Stimulated activated CD4-positive, alpha-beta T cell treated with anti-CD3 and anti-CD28 coated beads, TNF-alpha, amount 100 ng/mL, for 1 hour (primary cell): ENCODE data around the gene BRINP1.
"Not testable (repeated sequence)": the region's sequence is repeated elsewhere in the genome, so short reads cannot be mapped to it uniquely, and the experiment has no call there.

Source experiments
- DNase-seq, 3 donors: peaks; one replicate each; pipeline ENCODE4 v3.0.0-alpha.2; 2020; ENCODE audit warnings: low read depth in 3 of 3, low spot score in 1 of 3

BRINP1 gene

GRCh38 chr9:119213471-119213870 is 155.8 kb downstream of the BRINP1 start:
- DNase-seq: no peak

DNA sequence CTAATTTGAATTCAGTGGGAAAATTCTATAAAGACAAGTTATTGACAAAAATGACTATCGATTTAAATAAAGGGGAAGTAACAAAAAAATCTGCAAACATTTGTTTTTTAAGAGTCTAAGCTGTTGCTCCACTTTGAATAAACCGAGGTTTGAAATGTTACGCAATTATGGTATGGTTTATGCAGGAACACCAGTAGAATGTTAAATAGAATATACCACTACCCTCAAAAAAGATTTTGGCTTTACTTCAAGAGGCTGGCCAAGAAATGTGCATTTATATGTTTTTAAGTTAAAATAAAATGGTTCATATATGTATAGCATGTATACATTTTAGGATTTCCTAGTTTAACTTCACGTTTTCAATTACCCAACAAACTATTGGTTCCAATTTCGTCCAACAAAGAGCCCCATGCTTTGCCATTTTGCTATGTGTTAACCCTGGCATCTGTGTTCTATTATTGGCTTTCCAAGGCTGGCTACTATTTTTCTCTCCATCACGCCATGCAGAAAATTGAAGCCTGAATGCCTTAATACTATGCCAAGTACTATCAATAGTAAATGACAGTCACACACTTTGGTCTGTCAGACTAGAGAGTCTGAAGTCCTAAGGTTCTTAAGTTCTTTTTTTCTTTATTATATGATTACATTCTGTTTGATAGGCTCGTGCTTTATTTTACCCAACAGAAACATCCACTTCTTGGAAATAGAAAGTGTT is 171.2 kb downstream of the BRINP1 start:
- no peak for DNase-seq

DNA sequence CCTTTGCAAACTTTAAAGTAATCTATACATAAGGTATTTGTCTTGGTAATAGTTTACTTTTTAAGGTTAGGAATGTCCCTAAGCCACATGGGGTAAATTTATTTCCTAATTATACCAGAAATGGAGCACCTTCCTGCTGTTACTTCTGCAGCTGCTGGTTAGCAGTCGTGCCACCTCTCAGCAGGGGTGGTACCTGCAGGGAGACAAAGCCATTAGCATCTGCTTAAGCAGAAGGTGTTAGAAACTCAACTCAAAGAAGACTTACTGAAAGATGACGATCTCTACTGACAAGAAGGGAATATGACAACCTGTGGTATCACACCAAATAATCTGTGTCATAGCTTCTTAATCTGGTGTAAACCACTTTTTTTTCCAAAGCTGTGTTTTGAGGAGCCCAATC is 173.7 kb downstream of the BRINP1 start:
- no peak for DNase-seq

DNA sequence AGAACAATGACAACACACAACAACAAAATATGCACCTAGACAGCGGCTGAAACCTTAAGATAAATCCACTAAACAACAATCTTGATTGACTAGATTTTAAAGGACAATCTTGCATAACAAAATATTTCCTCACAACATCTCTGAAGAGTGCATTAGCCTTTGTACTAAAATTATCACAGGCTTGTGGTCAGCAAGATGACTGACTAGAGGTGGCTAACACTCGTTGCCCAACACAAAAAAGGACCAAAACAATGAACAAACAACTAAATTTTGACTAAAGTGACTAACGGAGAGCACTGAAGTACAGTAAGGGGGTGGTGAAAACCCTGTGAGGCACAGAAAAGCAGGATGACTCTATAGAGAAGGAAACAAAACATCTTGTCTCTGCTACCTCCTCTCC is 183.9 kb downstream of the BRINP1 start:
- DNase-seq: no peak

GRCh38 chr9:119184265-119184936 is 184.8 kb downstream of the BRINP1 start:
- DNase-seq: no peak

GRCh38 chr9:119181561-119181960 is 187.7 kb downstream of the BRINP1 start:
- no peak for DNase-seq

DNA sequence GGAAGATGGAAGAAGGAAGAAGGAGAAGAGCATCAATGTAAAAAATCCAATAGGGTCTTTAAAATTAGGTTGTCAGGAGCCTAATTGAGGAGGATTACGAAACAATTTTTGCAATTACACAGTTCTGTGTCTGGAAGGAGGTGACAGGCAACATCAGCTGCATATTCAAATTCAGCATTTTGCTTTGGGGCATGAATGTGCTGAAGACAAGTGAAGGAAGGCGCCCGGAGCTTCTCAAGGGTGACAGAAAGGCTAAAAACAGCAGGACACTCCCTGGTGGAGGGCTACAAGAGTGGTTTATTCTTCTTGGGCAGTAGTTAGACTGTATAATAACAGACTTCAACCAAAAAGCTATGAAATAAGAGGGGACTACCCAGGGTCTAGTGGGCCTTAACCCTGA is 188.3 kb downstream of the BRINP1 start:
- DNase-seq: no peak

- no peak for DNase-seq
Measured at GRCh38 chr9:119179701-119180100, 189.5 kb downstream of the BRINP1 start.

DNA sequence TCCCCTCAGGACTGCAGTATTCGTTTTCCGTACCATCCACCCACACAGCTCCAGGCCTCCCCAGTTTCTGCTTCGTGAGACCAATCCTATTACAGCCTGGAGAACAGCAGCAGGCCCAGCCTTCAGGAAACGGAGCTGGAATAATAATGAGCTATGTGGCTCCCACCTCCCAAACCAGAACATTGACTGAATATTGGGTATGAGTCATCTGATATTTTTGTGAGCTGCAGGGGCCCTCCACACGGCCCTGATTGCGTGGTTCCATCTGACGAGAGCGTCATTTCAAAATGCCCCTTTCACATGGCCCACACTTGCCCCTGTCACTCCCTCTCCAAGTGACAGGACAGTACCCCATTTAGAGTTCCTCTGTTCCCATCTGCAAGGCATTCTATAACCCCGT is 192.0 kb downstream of the BRINP1 start:
- DNase-seq: no peak

GRCh38 chr9:119175581-119175980 is 193.7 kb downstream of the BRINP1 start:
- DNase-seq: no peak

DNA sequence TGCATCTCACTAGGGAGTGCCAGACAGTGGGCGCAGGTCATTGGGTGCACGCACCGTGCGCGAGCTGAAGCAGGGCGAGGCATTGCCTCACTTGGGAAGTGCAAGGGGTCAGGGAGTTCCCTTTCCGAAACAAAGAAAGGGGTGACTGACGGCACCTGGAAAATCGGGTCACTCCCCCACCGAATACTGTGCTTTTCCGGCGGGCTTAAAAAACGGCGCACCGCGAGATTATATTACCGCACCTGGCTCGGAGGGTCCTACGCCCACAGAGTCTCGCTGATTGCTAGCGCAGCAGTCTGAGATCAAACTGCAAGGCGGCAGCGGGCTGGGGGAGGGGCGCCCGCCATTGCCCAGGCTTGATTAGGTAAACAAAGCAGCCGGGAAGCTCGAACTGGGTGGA is 200.0 kb downstream of the BRINP1 start:
- DNase-seq: not testable (repeated sequence)

DNA sequence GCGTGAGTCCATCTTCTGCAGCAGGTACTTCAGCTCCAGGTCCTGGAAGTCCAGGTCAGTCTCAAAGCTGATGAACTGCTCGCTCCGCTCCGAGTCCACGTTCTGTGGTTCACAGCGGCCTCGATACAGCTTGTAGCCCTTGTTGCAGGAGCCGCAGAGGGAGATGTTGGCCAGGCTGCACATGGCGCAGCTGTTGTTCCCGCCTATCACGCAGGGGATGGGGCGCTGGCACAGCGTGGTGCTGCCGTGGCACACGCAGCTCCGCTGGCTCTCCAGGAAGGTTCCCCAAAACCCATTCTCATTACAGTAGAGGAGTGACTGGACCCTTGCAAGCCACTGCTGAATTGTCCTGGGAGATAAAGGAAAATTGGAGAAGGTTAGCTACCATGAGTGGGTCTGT is 201.4 kb downstream of the BRINP1 start:
- DNase-seq: no peak

DNA sequence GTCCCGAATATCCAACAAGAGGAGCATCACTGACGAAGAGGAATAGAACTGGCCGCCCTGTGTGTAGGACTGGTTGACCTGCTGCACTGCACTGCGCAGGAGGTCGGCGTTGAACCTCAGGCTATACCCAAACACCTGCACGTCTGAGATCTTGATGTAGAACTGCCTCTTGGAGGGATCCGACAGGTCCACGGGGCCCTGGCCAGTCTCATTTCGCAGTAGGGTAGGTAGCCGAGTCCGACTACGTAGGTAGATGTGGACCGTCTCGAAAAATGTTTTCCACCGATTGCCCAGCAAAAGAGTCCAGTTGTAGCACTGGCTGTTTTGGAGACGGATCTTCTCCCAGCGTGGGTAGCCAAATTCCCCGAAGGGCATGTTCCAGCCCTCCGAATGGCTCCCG is 202.0 kb downstream of the BRINP1 start:
- DNase-seq: no peak

GRCh38 chr9:119166096-119166495 is 203.1 kb downstream of the BRINP1 start:
- DNase-seq: no peak

- no peak for DNase-seq
Measured at GRCh38 chr9:119165131-119165530, 204.1 kb downstream of the BRINP1 start.

DNA sequence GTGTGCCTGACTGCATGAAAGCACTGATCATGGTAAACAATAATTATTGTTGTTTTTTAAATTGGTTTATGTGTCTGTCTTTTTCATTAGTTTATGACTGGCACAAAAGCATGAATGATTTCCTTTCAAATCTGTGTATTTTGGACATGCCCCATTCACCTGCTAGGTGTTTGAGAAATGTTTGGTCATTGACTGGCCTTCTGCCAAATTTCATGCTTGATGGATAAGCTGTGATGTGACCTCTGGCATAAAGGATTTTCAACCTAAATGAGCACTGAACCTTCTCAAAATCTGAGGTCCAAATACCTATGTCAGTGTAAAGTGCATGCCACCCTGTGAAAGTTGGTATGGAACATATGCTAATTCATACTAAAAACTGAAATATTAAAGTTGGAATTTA is 204.5 kb downstream of the BRINP1 start:
- no peak for DNase-seq

- no peak for DNase-seq
Measured at GRCh38 chr9:119160551-119160950, 208.7 kb downstream of the BRINP1 start.

GRCh38 chr9:119159386-119159785 is 209.8 kb downstream of the BRINP1 start:
- no peak for DNase-seq

DNA sequence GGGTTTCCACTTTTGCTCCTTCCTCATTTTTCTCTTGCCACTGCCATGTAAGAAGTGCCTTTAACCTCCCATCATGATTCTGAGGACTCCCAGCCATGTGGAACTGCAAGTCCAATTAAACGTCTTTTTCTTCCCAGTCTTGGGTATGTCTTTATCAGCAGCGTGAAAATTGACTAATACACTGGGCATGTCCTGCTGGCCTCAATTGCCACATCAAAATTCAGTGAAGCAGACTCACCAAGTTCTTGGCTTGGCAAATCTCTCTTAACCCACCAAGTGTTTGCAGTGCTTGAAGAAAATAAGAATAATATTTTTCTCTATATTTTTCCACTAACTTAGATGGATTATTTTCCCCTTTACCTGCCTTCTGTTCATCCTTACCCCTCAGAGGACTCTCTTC is 212.0 kb downstream of the BRINP1 start:
- no peak for DNase-seq

GRCh38 chr9:119156354-119156753 is 212.9 kb downstream of the BRINP1 start:
- no peak for DNase-seq

- DNase-seq: no peak
Measured at GRCh38 chr9:119154527-119154926, 214.7 kb downstream of the BRINP1 start.

DNA sequence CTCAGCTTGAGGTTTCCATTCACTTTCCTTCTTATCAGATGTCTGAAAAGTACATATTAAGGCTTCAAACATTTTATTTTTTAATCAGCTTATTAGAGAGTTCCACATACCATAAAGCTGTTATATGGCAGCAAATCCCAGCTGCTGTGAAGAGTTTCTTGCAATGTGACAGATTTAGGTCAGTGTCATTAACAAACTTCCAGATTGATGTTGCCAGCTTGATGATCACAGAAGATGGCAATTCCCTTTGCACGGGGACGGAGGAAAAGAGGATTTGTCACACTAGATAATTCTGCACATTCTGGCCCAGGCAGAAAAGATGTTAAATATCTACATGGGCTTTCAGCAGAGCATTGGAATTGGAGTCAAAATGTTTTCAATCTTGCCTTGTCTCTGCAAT is 215.8 kb downstream of the BRINP1 start:
- no peak for DNase-seq

- DNase-seq: no peak
Measured at GRCh38 chr9:119148855-119149254, 220.4 kb downstream of the BRINP1 start.
